GM23338 (cell line): ENCODE measurements around the gene ITPRID2. TPM values are rescaled to one million over a fixed set of nuclear protein-coding genes. Genes with fewer than 3 reads are reported as not detected.

Source experiments
- ATAC-seq: fragments of 200-7000 bp; cut with Tn5 transposase; 3 replicates; pipeline ENCODE4 v1.9.1; 2020
- DNase-seq: peaks from one replicate; pipeline ENCODE4 v3.0.0-alpha.2; 2015; ENCODE audit warnings: low spot score
- H2AFZ ChIP-seq: fragments of 200-600 bp; sonication (generic); 2 replicates; pipeline ENCODE4 v1.8.0; 2016; ENCODE audit warnings: antibody characterized with exemption, mild to moderate bottlenecking, moderate library complexity
- H3F3A ChIP-seq: fragments of 200-600 bp; sonication (generic); replicated peaks from 2 replicates; pipeline ENCODE4 v1.8.0; 2017; ENCODE audit warnings: antibody characterized with exemption, mixed run types, low read depth
- H3K27ac ChIP-seq: fragments of 200-600 bp; sonication (generic); 2 replicates; pipeline ENCODE4 v1.6.1; 2016; ENCODE audit warnings: low read depth
- H3K27me3 ChIP-seq: fragments of 200-600 bp; sonication (generic); 2 replicates; pipeline ENCODE4 v1.8.0; 2016; ENCODE audit warnings: mild to moderate bottlenecking, mixed run types, moderate library complexity; ENCODE audit not compliant: insufficient read depth
- H3K36me3 ChIP-seq: fragments of 200-600 bp; sonication (generic); 2 replicates; pipeline ENCODE4 v1.8.0; 2016; ENCODE audit warnings: mild to moderate bottlenecking; ENCODE audit not compliant: insufficient read depth
- H3K4me1 ChIP-seq: fragments of 200-600 bp; sonication (generic); 2 replicates; pipeline ENCODE4 v1.8.0; 2016; ENCODE audit warnings: mild to moderate bottlenecking, moderate library complexity; ENCODE audit not compliant: insufficient read depth
- H3K4me2 ChIP-seq: fragments of 200-600 bp; sonication (generic); 2 replicates; pipeline ENCODE4 v1.7.1; 2017; ENCODE audit warnings: mixed run types
- H3K4me3 ChIP-seq: fragments of 200-600 bp; sonication (generic); 2 replicates; pipeline ENCODE4 v1.6.1; 2016; ENCODE audit warnings: mixed run types
- H3K79me2 ChIP-seq: fragments of 200-600 bp; sonication (generic); replicated peaks from 2 replicates; pipeline ENCODE4 v1.8.0; 2017; ENCODE audit warnings: mild to moderate bottlenecking; ENCODE audit not compliant: insufficient read depth
- H3K9me2 ChIP-seq: fragments of 200-600 bp; sonication (generic); 2 replicates; pipeline ENCODE4 v1.8.0; 2017; ENCODE audit not compliant: insufficient read depth
- H4K20me1 ChIP-seq: fragments of 200-600 bp; sonication (generic); replicated peaks from 2 replicates; pipeline ENCODE4 v1.8.0; 2017; ENCODE audit warnings: mild to moderate bottlenecking; ENCODE audit not compliant: insufficient read depth
- H3K27ac Mint-ChIP-seq: 2 replicates; pipeline ENCODE4 v1.8.0; 2020; ENCODE audit warnings: inconsistent platforms, mild to moderate bottlenecking, moderate library complexity, mixed read lengths
- H3K27me3 Mint-ChIP-seq: 3 replicates; pipeline ENCODE4 v1.8.0; 2022; ENCODE audit warnings: low read depth, mild to moderate bottlenecking, moderate library complexity, mixed read lengths, inconsistent platforms; ENCODE audit not compliant: insufficient read depth, poor library complexity
- H3K36me3 Mint-ChIP-seq: 3 replicates; pipeline ENCODE4 v1.8.0; 2021; ENCODE audit warnings: low read depth, mild to moderate bottlenecking, inconsistent platforms, moderate library complexity, mixed read lengths
- H3K4me1 Mint-ChIP-seq: 3 replicates; pipeline ENCODE4 v1.8.0; 2020; ENCODE audit warnings: mild to moderate bottlenecking, inconsistent platforms, mixed read lengths
- H3K4me3 Mint-ChIP-seq: 3 replicates; pipeline ENCODE4 v1.8.0; 2021; ENCODE audit warnings: moderate library complexity, mild to moderate bottlenecking, inconsistent platforms, mixed read lengths
- H3K9me3 Mint-ChIP-seq: 3 replicates; pipeline ENCODE4 v1.8.0; 2020; ENCODE audit warnings: moderate library complexity, mild to moderate bottlenecking, inconsistent platforms, mixed read lengths
- CREB1 ChIP-seq: fragments of 250-450 bp; sonication (Bioruptor Pico); IDR thresholded peaks from 2 replicates; pipeline ENCODE4 v1.5.0; 2020; ENCODE audit warnings: low read depth, mild to moderate bottlenecking, moderate library complexity
- EZH2phosphoT487 ChIP-seq: fragments of 200-600 bp; sonication (generic); IDR thresholded peaks from one replicate; pipeline ENCODE4 v1.8.1; 2018; ENCODE audit warnings: antibody characterized with exemption; ENCODE audit not compliant: unreplicated experiment
- NANOG ChIP-seq: IDR thresholded peaks from 2 replicates; pipeline ENCODE4 v1.6.1; 2016; ENCODE audit warnings: antibody characterized with exemption, borderline replicate concordance
- REST ChIP-seq: IDR thresholded peaks from one replicate; pipeline ENCODE4 v1.6.1; 2018; ENCODE audit warnings: antibody characterized with exemption; ENCODE audit not compliant: unreplicated experiment
- STAT1 ChIP-seq: IDR thresholded peaks from one replicate; pipeline ENCODE4 v1.6.1; 2016; ENCODE audit warnings: antibody characterized with exemption; ENCODE audit not compliant: unreplicated experiment
- ZNF114 ChIP-seq: fragments of 250-450 bp; sonication (Bioruptor Pico); IDR thresholded peaks from 2 replicates; pipeline ENCODE4 v1.5.0; 2020; ENCODE audit warnings: mild to moderate bottlenecking, moderate library complexity
- ZNF331 ChIP-seq: fragments of 250-450 bp; sonication (Bioruptor Pico); IDR thresholded peaks from 2 replicates; pipeline ENCODE4 v1.5.0; 2020; ENCODE audit warnings: low read depth, mild to moderate bottlenecking, moderate library complexity
- ZNF462 ChIP-seq: fragments of 250-450 bp; sonication (Bioruptor Pico); IDR thresholded peaks from 2 replicates; pipeline ENCODE4 v1.5.0; 2020; ENCODE audit warnings: mild to moderate bottlenecking, moderate library complexity
- polyA plus RNA-seq: library from polyadenylated mRNA; unstranded; fragments of >200 nt; fragmentation: Nextera tagmentation; extraction: Ambion mirVana; gene quantifications from 2 replicates; pipeline ENCODE4 v1.2.1, GENCODE V29; 2016
- total RNA-seq: library from RNA; depleted of rRNA; stranded (reverse); fragments of >200 nt; shearing (Covaris generic); gene quantifications from 2 replicates; pipeline ENCODE4 v1.2.3, GENCODE V29; 2014

Gene ITPRID2
- total and polyA plus RNA-seq, 2 experiments from 2014 or later: 4.4 to 12.0 TPM

- Histone ChIP-seq H3K4me2 (no peak overlapping the region), H3F3A (no peaks in the 10 kb centered on the region), H3K36me3 (no peaks in the 10 kb centered on the region), H3K27ac (no peak overlapping the region), H3K9me2 (no peaks in the 10 kb centered on the region), H3K4me3 (no peak overlapping the region), H2AFZ (no peak overlapping the region), H3K79me2 (no peaks in the 10 kb centered on the region), H3K27me3 (no peaks in the 10 kb centered on the region), H3K4me1 (no peaks in the 10 kb centered on the region), H4K20me1 (no peaks in the 10 kb centered on the region)
- Mint-ChIP-seq H3K4me1 (no peaks in the 10 kb centered on the region), H3K27ac (no peak overlapping the region), H3K4me3 (no peak overlapping the region), H3K36me3 (no peaks in the 10 kb centered on the region), H3K27me3 (no peaks in the 10 kb centered on the region), H3K9me3 (no peaks in the 10 kb centered on the region)
- TF ChIP-seq STAT1 (no peak), NANOG (no peak), CREB1 (CRISPR knock-in tag) (no peak), EZH2phosphoT487 (no peak), REST (no peak)
- DNase-seq (no peak), ATAC-seq (no peak)
Observed at GRCh38 chr2:181910028-181910831, 18.7 kb downstream of the ITPRID2 start.

DNA sequence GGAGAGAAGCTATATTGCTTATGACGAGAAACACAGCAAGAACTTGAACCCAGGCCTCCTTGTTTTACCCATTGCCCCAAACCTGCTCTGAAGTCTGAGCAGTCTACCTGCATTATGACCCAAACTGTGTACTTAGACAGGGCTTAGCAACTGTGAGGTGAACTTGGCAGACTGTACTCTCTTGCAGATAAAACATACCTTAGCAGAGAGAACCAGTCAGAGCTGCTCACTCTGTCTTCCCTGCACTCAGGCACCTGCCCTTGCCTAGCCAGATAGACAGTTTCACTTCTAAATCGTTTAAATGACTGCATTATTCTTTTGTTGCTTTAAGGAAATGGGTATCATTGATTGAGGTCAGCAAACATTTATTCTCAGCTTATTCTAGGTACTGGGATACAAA, 20.3 kb downstream of the ITPRID2 start:
- Histone ChIP-seq H3K27me3 (no peaks in the 10 kb centered on the region), H3K36me3 (no peaks in the 10 kb centered on the region), H3K4me2 (no peak overlapping the region), H3K27ac (no peak overlapping the region), H3K79me2 (no peaks in the 10 kb centered on the region), H3F3A (no peaks in the 10 kb centered on the region), H3K4me1 (no peaks in the 10 kb centered on the region), H4K20me1 (no peaks in the 10 kb centered on the region), H3K4me3 (no peak overlapping the region), H3K9me2 (no peaks in the 10 kb centered on the region), H2AFZ (no peak overlapping the region)
- DNase-seq (no peak), ATAC-seq (no peak)
- peaks cover 12% of the 10 kb centered on the region for H3K36me3 Mint-ChIP-seq
- no peak overlapping the region for H3K4me3 Mint-ChIP-seq
- no peaks in the 10 kb centered on the region for H3K27me3 Mint-ChIP-seq
- no peaks in the 10 kb centered on the region; the same call in 2 of the 3 replicates for H3K4me1 Mint-ChIP-seq
- no peaks in the 10 kb centered on the region for H3K9me3 Mint-ChIP-seq
- H3K27ac Mint-ChIP-seq: no peak overlapping the region
- TF ChIP-seq ZNF114 (CRISPR knock-in tag) (no peak), CREB1 (CRISPR knock-in tag) (no peak), STAT1 (no peak), ZNF462 (no peak), ZNF331 (CRISPR knock-in tag) (no peak)
